Ectodermal cell (in vitro differentiated cells): Measurements from ENCODE around the gene HTRA3.

Experiments used
- H3K27ac ChIP-seq: 2 replicates; pipeline ENCODE4 v1.7.0; 2013; ENCODE audit warnings: mild to moderate bottlenecking, low read depth, low read length; ENCODE audit not compliant: insufficient read depth, poor library complexity, severe bottlenecking
- H3K27me3 ChIP-seq: 2 replicates; pipeline ENCODE4 v1.7.0; 2013; ENCODE audit warnings: mild to moderate bottlenecking, low read length; ENCODE audit not compliant: insufficient read depth, control insufficient read depth, poor library complexity, severe bottlenecking
- H3K36me3 ChIP-seq: one replicate; pipeline ENCODE4 v1.7.0; 2013; ENCODE audit warnings: low read length; ENCODE audit not compliant: control insufficient read depth, insufficient read depth
- H3K4me1 ChIP-seq: one replicate; pipeline ENCODE4 v1.7.0; 2013; ENCODE audit warnings: low read length; ENCODE audit not compliant: control insufficient read depth, insufficient read depth
- H3K4me3 ChIP-seq: 2 replicates; pipeline ENCODE4 v1.7.0; 2013; ENCODE audit warnings: low read depth, low read length, control low read depth; ENCODE audit not compliant: insufficient read depth
- H3K9me3 ChIP-seq: 2 replicates; pipeline ENCODE4 v1.7.0; 2013; ENCODE audit warnings: mild to moderate bottlenecking, low read length, moderate library complexity; ENCODE audit not compliant: control insufficient read depth
- WGBS, 2 experiments: methylation state at CpG; one replicate each; pipeline ENCODE4 v1.1.7; 2013; ENCODE audit warnings: missing lambda C conversion rate in 2 of 2; 5-methylcytosine and 5-hydroxymethylcytosine counted together

The HTRA3 gene

DNA sequence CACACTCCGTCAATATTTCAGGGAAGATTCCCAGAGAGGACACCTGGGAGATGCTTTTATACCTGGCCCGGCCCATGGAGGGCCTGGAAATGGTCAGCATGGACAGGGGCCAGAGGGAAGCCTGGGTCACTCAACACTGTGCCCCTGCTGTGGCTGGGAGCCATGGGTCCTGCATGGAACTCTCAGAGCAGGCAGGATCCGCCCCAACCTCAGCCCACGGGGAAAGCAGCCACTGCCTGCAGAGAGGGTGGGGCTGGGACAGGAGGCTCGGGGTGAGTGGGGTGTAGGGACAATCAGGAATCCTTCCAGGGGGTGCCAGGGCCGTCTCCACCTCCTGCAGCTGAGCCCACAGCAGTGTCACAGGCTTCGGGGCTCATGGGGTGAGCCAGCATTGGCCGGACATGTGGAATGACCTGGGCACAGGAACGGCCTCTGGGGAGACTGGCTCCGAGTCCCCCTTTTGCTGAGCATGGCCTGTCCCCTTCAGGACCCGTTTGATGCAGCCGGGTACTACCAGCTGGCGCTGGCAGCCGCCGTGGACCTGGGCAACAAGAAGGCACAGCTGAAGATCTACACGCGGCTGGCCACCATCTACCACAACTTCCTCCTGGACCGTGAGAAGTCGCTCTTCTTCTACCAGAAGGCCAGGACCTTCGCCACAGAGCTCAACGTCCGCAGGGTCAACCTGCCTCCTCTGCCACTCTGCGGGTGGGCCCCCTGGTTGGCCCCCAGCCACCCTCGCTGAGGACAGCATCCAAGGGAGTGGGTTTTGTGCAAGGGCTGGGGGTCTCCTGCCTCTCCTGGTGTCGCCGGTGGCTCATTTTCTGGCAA, 29.1 kb upstream of the HTRA3 start:
- Histone ChIP-seq H3K4me3 (no peak overlapping the region), H3K27me3 (no peaks in the 10 kb centered on the region), H3K27ac (no peak overlapping the region), H3K4me1 (no peaks in the 10 kb centered on the region), H3K36me3 (no peaks in the 10 kb centered on the region), H3K9me3 (no peaks in the 10 kb centered on the region)
- WGBS, 2 experiments = 91 to 92% methylated on average over 26 of the region's 26 CpGs

DNA sequence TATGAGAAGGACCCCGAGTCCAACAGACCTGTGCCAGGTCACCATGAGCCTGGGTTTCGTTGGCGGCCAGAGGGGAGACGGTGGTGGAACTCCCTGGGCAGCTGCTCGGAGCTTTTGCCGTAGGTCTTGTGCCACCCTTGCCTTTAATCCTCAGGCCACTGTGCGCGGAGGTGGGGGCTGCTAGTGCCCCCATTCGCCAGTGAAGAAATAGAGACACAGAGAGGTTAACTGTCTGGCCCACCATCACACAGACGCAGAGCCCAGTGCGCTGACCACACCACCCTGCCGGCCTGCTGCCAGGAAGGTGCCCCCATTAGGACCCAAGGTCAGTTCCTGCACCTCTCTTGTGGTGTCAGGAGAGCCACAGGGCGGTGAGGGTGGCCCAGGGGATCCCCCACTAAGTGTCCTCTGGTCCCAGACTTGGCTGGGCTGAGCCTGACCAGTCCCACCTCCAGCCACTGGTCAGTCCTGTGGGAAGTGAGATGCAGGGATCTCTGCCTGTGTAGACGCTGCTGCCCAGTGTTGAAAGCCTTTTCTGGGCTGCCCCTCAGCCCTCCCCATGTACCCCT, 28.3 kb upstream of the HTRA3 start:
- Histone ChIP-seq H3K27me3 (no peaks in the 10 kb centered on the region), H3K4me1 (no peaks in the 10 kb centered on the region), H3K4me3 (no peak overlapping the region), H3K27ac (no peak overlapping the region), H3K9me3 (no peaks in the 10 kb centered on the region), H3K36me3 (no peaks in the 10 kb centered on the region)
- WGBS, 2 experiments = 92% methylated on average over 14 of the region's 14 CpGs

DNA sequence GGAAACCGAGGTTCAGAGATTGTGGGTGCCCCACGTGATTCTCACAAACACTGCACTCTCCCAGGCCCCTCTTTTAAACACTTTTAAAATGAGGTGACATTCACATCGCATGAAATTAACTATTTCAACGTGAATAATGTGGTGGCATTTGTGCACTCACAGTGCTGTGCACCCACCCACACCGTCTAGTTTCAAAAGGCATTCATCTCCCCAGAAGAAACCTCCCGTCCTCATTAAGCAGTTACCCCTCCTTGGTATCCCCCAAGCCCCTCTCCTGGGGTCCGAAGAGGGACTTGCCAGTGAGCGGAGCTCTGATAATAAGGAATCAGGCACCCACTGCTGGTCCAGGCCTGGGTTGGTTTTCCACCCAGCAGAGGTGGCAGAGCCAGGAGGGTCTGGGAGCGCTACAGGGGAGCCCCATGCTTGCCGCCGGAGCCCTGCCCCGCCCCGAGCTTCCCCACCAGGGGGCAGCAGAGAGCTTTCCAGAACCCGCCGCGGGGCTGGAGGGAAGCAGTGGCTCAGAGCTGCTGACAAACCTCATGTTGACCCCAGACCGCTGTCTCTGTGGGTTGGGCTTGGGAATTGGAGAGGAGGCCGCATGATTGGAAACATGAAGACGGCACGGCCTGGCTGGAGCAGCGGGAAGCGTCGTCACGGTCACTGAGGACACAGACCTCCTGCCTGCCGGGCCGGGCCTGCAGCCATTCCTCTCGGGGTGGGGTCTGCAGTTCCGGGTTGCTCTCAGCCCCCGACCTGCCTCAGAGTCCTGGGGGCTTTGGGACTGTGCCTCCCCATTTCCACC, 27.5 kb upstream of the HTRA3 start:
- no peak overlapping the region for H3K4me3 ChIP-seq
- H3K9me3 ChIP-seq = no peaks in the 10 kb centered on the region
- no peaks in the 10 kb centered on the region for H3K4me1 ChIP-seq
- WGBS, 2 experiments = 26 to 27% methylated on average over 29 of the region's 29 CpGs
- no peaks in the 10 kb centered on the region for H3K27me3 ChIP-seq
- H3K27ac ChIP-seq = no peak overlapping the region
- no peaks in the 10 kb centered on the region for H3K36me3 ChIP-seq

DNA sequence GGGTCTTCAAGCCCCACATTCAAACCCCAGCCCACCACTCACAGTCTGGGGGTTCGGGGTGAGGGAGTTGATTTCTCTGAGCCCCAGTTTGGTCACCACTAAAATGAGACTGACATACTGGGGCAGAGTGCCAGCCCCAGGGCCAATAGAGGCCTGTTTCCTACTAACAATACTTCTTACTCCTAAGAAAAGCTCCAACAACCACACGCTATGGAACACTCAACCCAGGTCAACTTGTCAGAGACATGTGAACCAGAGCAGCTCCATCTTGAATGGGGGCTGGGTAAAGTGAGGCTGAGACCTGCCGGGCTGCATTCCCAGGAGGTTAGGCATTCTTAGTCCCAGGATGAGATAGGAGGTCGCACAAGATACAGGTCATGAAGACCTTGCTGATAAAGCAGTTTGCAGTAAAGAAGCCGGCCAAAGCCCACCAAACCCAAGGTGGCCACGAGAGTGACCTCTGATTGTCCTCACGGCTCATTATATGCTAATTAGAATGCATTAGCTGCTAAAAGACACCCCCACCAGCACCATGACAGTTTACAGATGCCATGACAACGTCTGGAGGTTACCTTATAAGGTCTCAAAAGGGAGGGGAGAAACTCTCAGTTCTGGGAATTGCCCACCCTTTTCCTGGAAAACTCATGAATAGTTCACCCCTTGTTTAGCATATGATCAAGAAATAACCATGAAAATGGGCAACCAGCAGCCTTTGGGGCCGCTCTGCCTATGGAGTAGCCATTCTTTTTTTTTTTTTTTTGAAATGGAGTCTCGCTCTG, 26.6 kb upstream of the HTRA3 start:
- H3K27me3 ChIP-seq = no peaks in the 10 kb centered on the region
- 91 to 92% methylated on average over 10 of the region's 10 CpGs for WGBS, 2 experiments
- H3K4me3 ChIP-seq = no peak overlapping the region
- peaks cover 5% of the 10 kb centered on the region for H3K4me1 ChIP-seq
- H3K36me3 ChIP-seq = no peaks in the 10 kb centered on the region
- H3K27ac ChIP-seq = no peak overlapping the region
- no peaks in the 10 kb centered on the region for H3K9me3 ChIP-seq

DNA sequence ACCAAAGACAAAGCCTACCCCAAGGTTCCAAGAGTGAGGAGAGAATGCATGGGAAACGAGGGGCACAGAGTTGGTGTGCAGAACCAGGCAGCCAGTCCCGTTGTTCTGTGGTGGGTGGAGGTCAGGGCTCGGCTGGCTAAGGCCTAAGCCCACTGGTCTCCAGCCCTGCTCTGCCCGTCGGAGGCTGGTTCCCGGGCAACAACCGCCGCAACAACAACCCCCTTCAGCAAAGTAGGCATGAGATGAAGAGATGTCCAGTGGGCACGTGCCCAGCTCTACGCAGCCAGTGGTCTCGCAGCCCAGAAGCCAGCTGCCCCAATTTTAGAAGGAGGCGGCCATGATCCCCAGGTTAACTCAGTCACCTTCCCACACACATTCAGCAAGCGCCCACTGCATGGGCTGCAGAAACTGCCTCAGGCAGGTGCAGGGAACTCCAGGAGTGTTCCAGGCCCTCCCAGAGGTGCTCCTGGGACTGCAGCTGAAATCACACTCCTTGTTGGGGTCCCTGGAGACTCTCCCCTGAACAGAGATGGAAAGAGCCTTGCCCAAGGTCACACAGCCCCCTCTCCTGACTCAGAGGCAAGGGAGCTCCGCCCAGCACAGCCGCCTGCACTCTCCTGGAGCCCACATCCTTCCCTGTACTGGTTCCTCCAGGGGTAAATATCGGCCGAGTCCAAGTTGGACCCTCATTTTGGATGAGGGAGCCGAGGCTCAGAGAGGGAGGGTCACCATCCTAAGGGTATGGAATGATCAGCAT, 25.4 kb upstream of the HTRA3 start:
- Histone ChIP-seq H3K27me3 (no peaks in the 10 kb centered on the region), H3K36me3 (no peaks in the 10 kb centered on the region), H3K4me1 (peaks cover 5% of the 10 kb centered on the region), H3K9me3 (no peaks in the 10 kb centered on the region), H3K4me3 (no peak overlapping the region), H3K27ac (no peak overlapping the region)
- 94% methylated on average over 18 of the region's 18 CpGs for WGBS, 2 experiments

DNA sequence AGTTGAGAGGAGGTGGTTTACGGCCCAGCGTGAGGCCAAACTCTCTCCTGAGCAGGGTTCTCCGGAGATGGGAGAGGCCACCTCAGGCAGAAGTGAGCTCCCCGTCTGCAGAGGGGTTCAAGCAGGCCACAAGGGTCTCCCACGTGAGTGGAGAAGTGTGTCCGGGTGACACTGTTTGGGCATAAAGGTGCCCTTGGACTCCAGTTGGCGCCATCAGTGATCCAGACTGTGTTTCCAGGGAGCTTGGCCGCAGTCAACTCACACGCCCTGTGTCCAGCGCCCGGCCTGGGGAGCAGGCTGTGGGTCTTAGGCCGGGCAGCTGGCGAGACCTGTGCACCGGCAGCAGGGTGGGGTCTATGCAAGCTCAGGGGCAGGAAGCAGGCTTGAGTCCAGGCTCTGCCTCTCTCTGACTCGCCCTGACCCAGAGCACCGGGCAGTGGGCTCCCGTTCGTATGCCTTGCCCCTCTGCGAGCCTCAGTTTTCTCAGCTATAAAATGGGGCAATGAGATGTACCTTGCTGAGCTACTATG, 24.6 kb upstream of the HTRA3 start:
- H3K4me1 ChIP-seq = peaks cover 5% of the 10 kb centered on the region
- WGBS, 2 experiments = 95 to 96% methylated on average over 19 of the region's 19 CpGs
- no peaks in the 10 kb centered on the region for H3K27me3 ChIP-seq

DNA sequence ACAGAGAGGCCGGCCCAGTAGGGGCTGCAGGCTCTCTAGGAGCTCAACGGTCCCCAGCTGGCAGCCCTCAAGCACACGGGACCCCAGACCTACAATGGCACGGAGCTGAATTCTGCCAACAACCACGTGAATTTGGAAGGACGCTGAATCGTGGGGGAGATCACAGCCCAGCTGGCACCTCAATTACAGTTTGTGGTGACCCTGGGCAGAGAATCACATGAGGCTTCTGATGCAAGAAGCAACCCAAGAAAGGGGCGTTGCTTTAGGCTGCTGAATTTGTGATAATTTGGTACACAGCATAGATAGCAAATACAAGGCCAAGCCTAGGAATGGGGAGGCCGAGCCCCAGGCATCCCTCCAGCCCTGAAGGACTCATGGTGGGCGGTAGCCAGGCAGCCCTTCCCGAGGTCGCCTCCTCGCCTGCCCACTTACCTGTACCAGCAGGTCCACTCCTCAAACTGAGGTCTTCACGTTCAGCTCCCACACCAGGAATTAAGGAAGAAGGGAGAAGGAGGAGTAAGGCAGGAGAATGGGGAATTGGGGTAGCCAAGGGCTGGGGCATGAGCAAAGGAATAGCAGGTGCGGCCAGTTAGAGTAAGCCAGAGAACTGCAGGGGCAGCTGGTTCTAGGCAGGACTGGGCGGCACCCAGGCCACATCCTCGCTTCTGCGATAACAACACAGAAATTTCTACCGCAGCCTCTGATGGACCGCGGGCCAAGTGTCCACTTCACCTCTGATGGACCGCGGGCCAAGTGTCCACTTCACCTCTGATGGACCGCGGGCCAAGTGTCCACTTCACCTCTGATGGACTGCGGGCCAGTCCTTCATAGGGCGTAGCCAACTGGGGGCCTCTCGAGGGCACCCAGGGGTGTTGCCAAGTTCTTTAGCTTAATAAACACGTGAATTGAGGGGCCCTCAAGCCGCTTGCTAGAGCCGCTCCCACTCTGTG, 23.4 kb upstream of the HTRA3 start:
- H3K36me3 ChIP-seq = no peaks in the 10 kb centered on the region
- 93% methylated on average over 31 of the region's 31 CpGs for WGBS, 2 experiments
- no peaks in the 10 kb centered on the region for H3K9me3 ChIP-seq
- H3K27ac ChIP-seq = no peak overlapping the region
- no peaks in the 10 kb centered on the region for H3K27me3 ChIP-seq
- peaks cover 5% of the 10 kb centered on the region for H3K4me1 ChIP-seq
- H3K4me3 ChIP-seq = no peak overlapping the region

More for the DNA sequence above, 24.6 kb upstream of the HTRA3 start:
- Histone ChIP-seq H3K27ac (no peak overlapping the region), H3K36me3 (no peaks in the 10 kb centered on the region), H3K4me3 (no peak overlapping the region), H3K9me3 (no peaks in the 10 kb centered on the region)

DNA sequence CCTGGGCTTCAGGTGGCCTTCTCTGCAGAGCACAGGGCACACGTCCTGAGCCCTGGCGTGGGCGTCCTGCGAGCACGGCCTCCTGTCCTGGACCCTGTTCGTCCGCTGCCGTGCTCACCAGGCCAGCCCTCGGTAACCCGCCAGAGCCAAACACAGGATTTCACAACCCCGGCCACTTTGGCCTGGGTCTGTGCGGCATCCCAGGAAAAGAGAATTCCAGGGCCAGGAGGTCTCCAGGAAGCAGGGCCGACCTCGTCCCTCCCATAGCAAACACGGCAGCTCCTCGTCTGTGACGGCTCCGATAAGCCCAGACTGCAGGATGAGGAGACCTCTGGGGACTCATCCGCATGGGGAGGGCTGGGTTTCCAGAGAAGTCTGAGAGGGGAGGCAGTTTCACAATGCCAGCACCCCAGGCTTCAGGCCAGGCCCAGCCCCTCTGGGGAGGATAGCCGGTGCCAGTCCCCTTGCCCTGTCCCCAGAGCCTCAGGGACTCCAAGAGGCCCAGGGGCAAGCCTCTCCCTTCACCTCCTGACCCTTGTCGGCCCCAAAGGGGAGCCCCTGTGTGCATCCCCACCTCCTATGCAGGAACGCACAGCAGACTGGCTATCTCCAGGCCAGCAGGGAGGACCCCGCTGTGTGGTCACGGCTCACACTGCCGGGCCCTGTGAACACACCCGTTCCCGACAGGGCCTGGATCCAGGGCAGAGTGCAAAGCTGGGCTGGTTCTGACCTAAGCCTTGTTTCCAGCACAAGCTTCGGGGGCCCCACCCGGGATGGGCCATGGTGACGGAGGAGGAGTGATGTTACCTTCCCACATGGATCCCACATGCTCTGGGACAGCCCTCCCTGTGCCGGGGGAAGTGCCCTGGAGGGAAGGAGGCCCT, 22.3 kb upstream of the HTRA3 start:
- Histone ChIP-seq H3K9me3 (no peaks in the 10 kb centered on the region), H3K4me1 (peaks cover 5% of the 10 kb centered on the region), H3K36me3 (no peaks in the 10 kb centered on the region), H3K4me3 (no peak overlapping the region), H3K27me3 (no peaks in the 10 kb centered on the region), H3K27ac (no peak overlapping the region)
- 91 to 93% methylated on average over 31 of the region's 31 CpGs for WGBS, 2 experiments
